HEK293T (cell line): ENCODE results near the gene ARHGAP22.

Source experiments
- CTCF ChIA-PET: fragments of 350-600 bp; formaldehyde crosslinking; extraction: SDS; loops from one replicate; lab custom pipeline; 2021; ENCODE audit warnings: antibody characterized with exemption, inconsistent platforms; lab: Yijun Ruan, JAX
- POLR2A ChIA-PET: fragments of 350-600 bp; formaldehyde crosslinking; extraction: SDS; loops from one replicate; lab custom pipeline; 2020; ENCODE audit warnings: antibody characterized with exemption, inconsistent platforms; lab: Yijun Ruan, JAX
- DNase-seq: peaks from one replicate; pipeline ENCODE4 v3.0.0; 2012; ENCODE audit warnings: mixed read lengths; ENCODE audit errors: extremely low spot score
- ARNT ChIP-seq: fragments of 450-650 bp; IDR thresholded peaks from 2 replicates; pipeline ENCODE4 v1.6.1; 2017; ENCODE audit warnings: mild to moderate bottlenecking
- BHLHE40 ChIP-seq: fragments of 450-650 bp; IDR thresholded peaks from 2 replicates; pipeline ENCODE4 v1.6.1; 2016; ENCODE audit warnings: mild to moderate bottlenecking, moderate library complexity, borderline replicate concordance
- CTBP1 ChIP-seq: fragments of 450-650 bp; IDR thresholded peaks from 2 replicates; pipeline ENCODE4 v1.6.1; 2016; ENCODE audit warnings: borderline replicate concordance
- ELF4 ChIP-seq: fragments of 450-650 bp; IDR thresholded peaks from 2 replicates; pipeline ENCODE4 v1.6.1; 2017; ENCODE audit warnings: antibody characterized with exemption
- FOXA1 ChIP-seq: fragments of 450-650 bp; IDR thresholded peaks from 2 replicates; pipeline ENCODE4 v1.6.1; 2016; ENCODE audit warnings: mild to moderate bottlenecking
- FOXK2 ChIP-seq: fragments of 450-650 bp; IDR thresholded peaks from 2 replicates; pipeline ENCODE4 v1.6.1; 2016; ENCODE audit warnings: mild to moderate bottlenecking
- FOXM1 ChIP-seq: fragments of 450-650 bp; IDR thresholded peaks from 2 replicates; pipeline ENCODE4 v1.6.1; 2017; ENCODE audit warnings: mild to moderate bottlenecking, borderline replicate concordance
- HDGF ChIP-seq: fragments of 450-650 bp; IDR thresholded peaks from 2 replicates; pipeline ENCODE4 v1.6.1; 2017; ENCODE audit warnings: antibody characterized with exemption, borderline replicate concordance
- L3MBTL2 ChIP-seq: fragments of 450-650 bp; conservative IDR thresholded peaks from 2 replicates; pipeline ENCODE4 v1.6.1; 2016; ENCODE audit warnings: mild to moderate bottlenecking
- LEF1 ChIP-seq: fragments of 450-650 bp; IDR thresholded peaks from 2 replicates; pipeline ENCODE4 v1.6.1; 2017; ENCODE audit warnings: mild to moderate bottlenecking, borderline replicate concordance
- NFRKB ChIP-seq: fragments of 450-650 bp; IDR thresholded peaks from 2 replicates; pipeline ENCODE4 v1.6.1; 2016; ENCODE audit warnings: mild to moderate bottlenecking, moderate library complexity
- SP1 ChIP-seq: fragments of 450-650 bp; IDR thresholded peaks from 2 replicates; pipeline ENCODE4 v1.6.1; 2017
- SUZ12 ChIP-seq: fragments of 450-650 bp; IDR thresholded peaks from 2 replicates; pipeline ENCODE4 v1.6.1; 2016; ENCODE audit warnings: mild to moderate bottlenecking
- TARDBP ChIP-seq: fragments of 450-650 bp; IDR thresholded peaks from 2 replicates; pipeline ENCODE4 v1.6.1; 2016
- ZNF384 ChIP-seq: fragments of 450-650 bp; IDR thresholded peaks from 2 replicates; pipeline ENCODE4 v1.6.1; 2016
- TF ChIP-seq, protein P1 (sequence below): fragments of 450-650 bp; IDR thresholded peaks from 2 replicates; pipeline ENCODE4 v1.6.1; 2016

The ARHGAP22 gene

DNA sequence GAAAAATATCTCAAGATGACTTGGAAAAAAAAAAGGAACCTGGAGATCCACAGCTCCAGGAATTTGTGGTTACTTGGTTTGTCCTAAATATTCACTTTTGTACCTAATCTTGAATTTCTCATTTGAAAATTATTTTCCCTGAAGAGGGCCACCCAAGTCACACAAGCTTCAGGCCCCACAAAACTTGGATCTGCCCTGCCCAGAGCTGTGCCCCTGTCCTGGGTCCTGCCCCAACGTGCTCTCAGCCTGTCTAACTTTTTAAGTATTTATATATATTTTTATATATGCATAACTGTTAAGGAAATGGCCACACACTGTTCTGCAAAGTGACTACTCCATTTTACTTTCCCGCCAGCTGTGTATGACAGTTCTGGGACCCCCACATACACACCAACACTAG is 123.5 kb downstream of the ARHGAP22 start:
- ChIA-PET CTCF (no interaction called here), POLR2A (interaction anchor here (0.7 kb wide), 1 partner anchor 41 kb away, joined by 3 read pairs; no protein-coding TSS in a partner anchor)
- TF ChIP-seq BHLHE40 (no peak), SP1 (no peak), FOXM1 (no peak), FOXA1 (no peak), NFRKB (no peak)
- TF ChIP-seq, protein P1, sequence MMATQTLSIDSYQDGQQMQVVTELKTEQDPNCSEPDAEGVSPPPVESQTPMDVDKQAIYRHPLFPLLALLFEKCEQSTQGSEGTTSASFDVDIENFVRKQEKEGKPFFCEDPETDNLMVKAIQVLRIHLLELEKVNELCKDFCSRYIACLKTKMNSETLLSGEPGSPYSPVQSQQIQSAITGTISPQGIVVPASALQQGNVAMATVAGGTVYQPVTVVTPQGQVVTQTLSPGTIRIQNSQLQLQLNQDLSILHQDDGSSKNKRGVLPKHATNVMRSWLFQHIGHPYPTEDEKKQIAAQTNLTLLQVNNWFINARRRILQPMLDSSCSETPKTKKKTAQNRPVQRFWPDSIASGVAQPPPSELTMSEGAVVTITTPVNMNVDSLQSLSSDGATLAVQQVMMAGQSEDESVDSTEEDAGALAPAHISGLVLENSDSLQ: no peak
- no peak for DNase-seq

DNA sequence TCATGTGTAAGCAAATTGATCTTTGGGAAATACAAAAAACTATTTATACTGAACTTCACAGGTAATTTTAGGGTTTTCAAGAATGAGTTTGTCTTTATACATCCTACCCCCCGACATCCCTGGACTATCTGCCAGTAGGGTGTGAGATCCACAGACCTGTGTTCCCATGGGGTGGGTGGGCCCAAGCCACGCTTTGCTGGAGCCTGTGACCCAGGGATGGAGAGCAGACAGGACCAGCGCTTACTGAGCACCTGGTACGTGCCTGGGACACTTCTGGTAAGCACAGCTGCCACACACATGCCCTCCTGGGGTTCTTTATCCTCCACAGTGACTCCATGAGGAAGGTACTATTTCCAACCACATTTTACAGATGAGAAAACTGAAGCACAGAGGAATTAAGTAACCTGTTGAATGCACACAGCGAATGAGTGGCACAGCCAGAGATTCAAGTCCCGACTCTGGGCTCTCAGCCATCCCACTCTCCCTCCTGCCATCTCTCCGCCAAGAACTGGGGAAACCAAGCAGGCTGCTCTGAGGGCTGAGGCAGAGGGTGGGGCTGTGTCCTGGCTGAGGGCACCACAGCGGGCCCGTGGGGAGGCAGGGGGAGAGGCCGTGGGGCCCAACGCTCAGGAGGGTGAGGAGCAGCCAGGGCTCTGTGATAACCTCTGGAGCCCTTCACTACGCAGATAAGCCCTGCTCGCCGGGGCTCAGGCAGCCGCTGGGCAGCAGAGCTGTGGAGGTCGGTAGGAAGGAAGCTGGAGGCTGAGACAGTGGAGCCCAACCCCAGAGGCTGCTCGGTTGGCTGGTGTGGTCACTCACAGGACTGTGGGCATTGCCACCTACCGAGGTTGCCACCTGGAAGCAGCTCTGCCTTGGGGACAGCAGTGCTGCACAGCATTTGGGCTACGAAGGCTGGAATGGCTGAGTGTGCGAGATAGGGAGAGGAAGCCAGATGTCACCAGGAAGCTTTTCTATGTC is 124.2 kb downstream of the ARHGAP22 start:
- ChIA-PET CTCF (no interaction called here), POLR2A (interaction anchor here (0.7 kb wide), 1 partner anchor 41 kb away, joined by 3 read pairs; no protein-coding TSS in a partner anchor)
- TF ChIP-seq FOXK2 (no peak), FOXM1 (no peak), BHLHE40 (no peak), TARDBP (no peak), ELF4 (no peak), CTBP1 (no peak), HDGF (no peak), SP1 (no peak), NFRKB (no peak), SUZ12 (no peak), L3MBTL2 (no peak), ARNT (no peak), ZNF384 (no peak), FOXA1 (no peak)
- TF ChIP-seq, protein P1: no peak
- no peak for DNase-seq

DNA sequence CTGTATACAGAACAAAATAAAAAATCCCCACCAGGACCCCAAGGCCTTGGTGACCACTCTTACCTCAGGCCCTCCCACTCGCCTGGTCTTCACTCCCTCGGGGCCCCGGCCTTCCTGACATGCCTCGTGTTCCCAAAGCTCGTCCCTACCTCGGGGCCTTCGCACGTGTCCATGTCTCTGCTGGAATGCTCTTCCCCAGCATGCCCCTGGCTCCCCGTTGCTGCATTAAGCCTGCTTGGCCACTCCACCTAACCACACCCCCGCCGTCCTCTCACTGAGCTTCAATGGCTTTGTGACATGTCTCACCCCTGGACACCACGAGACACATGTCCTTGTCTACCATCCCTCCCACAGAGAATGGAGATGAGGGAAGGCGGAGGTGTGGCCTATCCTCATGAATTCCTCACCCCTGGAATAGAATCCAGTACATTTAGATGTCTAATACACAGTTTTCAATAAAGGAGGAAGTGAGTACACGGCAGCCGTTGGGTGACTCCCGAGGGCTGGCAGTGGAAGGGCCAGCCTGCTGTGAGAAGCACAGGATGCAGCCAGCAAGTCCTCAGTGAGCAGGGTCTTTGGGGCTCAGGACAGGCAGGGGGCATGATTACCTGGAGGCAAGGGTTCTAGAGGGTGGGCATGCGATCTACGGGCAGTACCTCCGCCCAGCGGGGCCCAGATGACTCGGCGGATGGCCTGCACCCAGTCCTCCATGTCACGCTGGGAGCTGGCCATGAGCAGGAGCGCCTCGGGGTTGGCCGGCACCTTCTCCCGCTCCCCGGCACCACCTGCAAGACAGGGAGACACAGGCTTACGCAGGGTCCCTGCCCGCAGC is 125.7 kb downstream of the ARHGAP22 start:
- DNase-seq: no peak
- ChIA-PET POLR2A (no interaction called here), CTCF (no interaction called here)
- no peak for TF ChIP-seq ARNT

DNA sequence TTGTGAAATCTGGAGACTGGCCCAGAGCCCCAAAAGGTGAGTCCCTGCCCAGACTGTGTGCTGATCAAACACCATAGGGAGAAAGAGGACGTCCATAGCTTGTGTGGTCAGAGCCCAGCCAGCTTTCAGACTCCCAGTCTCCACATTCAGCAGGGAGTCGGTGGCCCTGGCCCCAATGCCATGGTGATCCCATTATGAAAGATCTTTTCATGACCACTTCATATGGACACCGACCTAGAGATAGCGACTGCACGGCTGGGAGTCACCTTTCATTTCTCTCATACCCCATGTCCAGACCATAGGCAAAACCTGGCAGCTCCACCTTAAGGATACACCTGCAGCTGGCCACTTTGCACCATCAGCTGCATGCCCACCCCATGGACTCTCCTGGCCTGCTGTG is 126.4 kb downstream of the ARHGAP22 start:
- POLR2A ChIA-PET: no interaction called here
- CTCF ChIA-PET: no interaction called here
- TF ChIP-seq, protein P1: no peak
- TF ChIP-seq BHLHE40: no peak
- no peak for TF ChIP-seq FOXM1
- no peak for TF ChIP-seq HDGF
- TF ChIP-seq TARDBP: no peak
- TF ChIP-seq FOXK2: no peak
- TF ChIP-seq FOXA1: no peak
- TF ChIP-seq L3MBTL2: no peak
- no peak for TF ChIP-seq ZNF384
- TF ChIP-seq SP1: no peak
- no peak for TF ChIP-seq NFRKB
- TF ChIP-seq LEF1: no peak
- no peak for TF ChIP-seq CTBP1
- no peak for TF ChIP-seq ARNT
- TF ChIP-seq ELF4: no peak
- no peak for TF ChIP-seq SUZ12
- DNase-seq: no peak

DNA sequence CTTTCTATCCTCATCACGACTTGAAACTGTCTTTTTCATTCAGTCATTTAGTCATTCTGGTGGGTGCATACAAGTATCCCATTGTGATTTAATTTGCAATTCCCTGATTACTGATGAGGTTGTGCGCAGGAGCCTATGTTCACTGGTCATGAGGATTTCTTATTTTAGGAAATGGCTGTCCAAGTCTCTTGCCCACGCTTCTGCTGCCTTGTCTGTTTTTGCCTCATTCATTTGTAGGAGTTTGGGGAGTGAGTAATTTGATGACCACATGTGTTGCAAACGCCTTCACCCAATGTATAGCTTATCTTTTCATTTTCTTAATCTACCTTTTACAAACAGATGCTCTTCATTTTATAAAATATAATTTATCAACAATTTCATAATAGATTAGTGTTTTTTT is 127.3 kb downstream of the ARHGAP22 start:
- TF ChIP-seq ZNF384: no peak
- no peak for TF ChIP-seq FOXK2
- TF ChIP-seq ARNT: no peak
- TF ChIP-seq ELF4: no peak
- TF ChIP-seq LEF1: no peak
- TF ChIP-seq HDGF: no peak
- no peak for TF ChIP-seq BHLHE40
- no peak for TF ChIP-seq FOXM1
- TF ChIP-seq SP1: no peak
- TF ChIP-seq NFRKB: no peak
- TF ChIP-seq, protein P1: no peak
- no peak for TF ChIP-seq SUZ12
- TF ChIP-seq FOXA1: no peak
- TF ChIP-seq CTBP1: no peak
- no peak for TF ChIP-seq L3MBTL2
- TF ChIP-seq TARDBP: no peak
- ChIA-PET POLR2A (no interaction called here), CTCF (no interaction called here)
- DNase-seq: no peak
